Gastrocnemius medialis (tissue), 4 donors: ENCODE data around the gene KCTD3.

Experiments used
- CTCF ChIP-seq, 5 experiments: fragments of 450-650 bp in 3 of 5; fragments of 200-600 bp in 2 of 5; sonication (generic) in 2 of 5; IDR thresholded peaks in 4 of 5; conservative IDR thresholded peaks in 1 of 5; 1 replicate in 4 of 5; 2 replicates in 1 of 5; pipeline ENCODE4 v1.5.1; 2016 to 2019; ENCODE audit warnings: antibody characterized with exemption in 5 of 5, mild to moderate bottlenecking in 3 of 5, moderate library complexity in 3 of 5
- POLR2A ChIP-seq, 2 donors: fragments of 450-650 bp; IDR thresholded peaks; one replicate each; pipeline ENCODE4 v1.6.1; 2017; ENCODE audit warnings: antibody characterized with exemption in 2 of 2, mild to moderate bottlenecking in 2 of 2, moderate library complexity in 2 of 2

- no peak for TF ChIP-seq CTCF (IDR thresholded peaks at IDR 0.05 in 4 of 5, conservative IDR thresholded peaks at IDR 0.05 in 1 of 5)
- TF ChIP-seq POLR2A (IDR thresholded peaks at IDR 0.05), result no peak
Measured at GRCh38 chr1:215543191-215543606, 23.9 kb upstream of the KCTD3 start.
